ENCODE results near the gene DNAJB12. TPM values are rescaled to one million over a fixed set of nuclear protein-coding genes. Genes with fewer than 3 reads are reported as not detected.
A peak's percentile ranks its signal among the peaks of the same experiment; 100 is the strongest.

DNAJB12 gene
- total and polyA plus RNA-seq, 10 of the 15 experiments (the other 5 are each of a cell fraction or from before 2014, with no cell fraction given), result 4.6 to 31.6 (median 18.8) TPM

GRCh38 chr10:72334825-72335393 lies 19.8 kb downstream of the DNAJB12 start:
- ChIA-PET SMC1A (ENCODE audit: uncharacterized antibody, unreplicated experiment) (interaction anchor here (0.9 to 9.7 kb wide), 15 partner anchors 14 to 350 kb away, joined by 3 to 168 read pairs (median 17); partner anchors contain the start of genes ASCC1 and DDIT4), POLR2A (interaction anchor here (0.5 to 8.0 kb wide), 15 partner anchors 14 to 761 kb away, joined by 3 to 120 read pairs (median 6); partner anchors contain the start of genes ASCC1 and DDIT4), RAD21 (ENCODE audit: unreplicated experiment) (interaction anchor here (1.0 to 11.6 kb wide), 21 partner anchors 15 to 564 kb away, joined by 3 to 170 read pairs (median 12); partner anchors contain the start of genes ANAPC16, ASCC1 and DDIT4), CTCF (interaction anchor here (1.0 to 16.6 kb wide), 21 partner anchors 8 to 498 kb away, joined by 3 to 275 read pairs (median 6); partner anchors contain the start of genes ANAPC16, ASCC1 and DDIT4)
- intact Hi-C loops (cut with micrococcal nuclease; ENCODE audit: unreplicated experiment) (loop anchor here (1.0 to 2.0 kb wide), 7 partner anchors 15 to 202 kb away; partner anchors contain the start of gene DDIT4), in situ Hi-C loops (cut with MboI) (loop anchor here (5.0 to 10.0 kb wide), 4 partner anchors 108 to 440 kb away; no protein-coding TSS in a partner anchor)
- peak; percentile 95 for DNase-seq (ENCODE audit: low read depth, low spot score)
- Histone ChIP-seq H3K27ac (ENCODE audit: control insufficient read depth, insufficient read depth) (peak overlapping the region; percentile 93), H2AFZ (ENCODE audit: control insufficient read depth, low read depth, low read length) (peak overlapping the region; percentile 46; the same call in 1 of the 2 replicates), H3K36me3 (ENCODE audit: control insufficient read depth in 2 of 2, insufficient read depth in 2 of 2, low read length in 1 of 2) (peaks cover 15 to 22% of the 10 kb centered on the region in 2 experiments; a peak in 3 of 4 replicates), H3K4me1 (ENCODE audit: control insufficient read depth, insufficient read depth, low read length) (peaks cover 66% of the 10 kb centered on the region), H4K20me1 (ENCODE audit: control insufficient read depth, insufficient read depth) (no peaks in the 10 kb centered on the region), H3K27me3 (replicated peaks in 1 of 2; ENCODE audit: control insufficient read depth in 2 of 2, insufficient read depth in 2 of 2, low read length in 1 of 2) (no peaks in the 10 kb centered on the region), H3K9ac (ENCODE audit: control insufficient read depth, insufficient read depth, low read length) (peak overlapping the region; percentile 69), H3K79me2 (ENCODE audit: control insufficient read depth, insufficient read depth, low read length) (no peaks in the 10 kb centered on the region; the same call in 1 of the 2 replicates), H3K4me2 (ENCODE audit: control insufficient read depth, insufficient read depth) (peak overlapping the region; percentile 70), H3K9me3 (replicated peaks; ENCODE audit: control insufficient read depth, insufficient read depth, low read length) (no peaks in the 10 kb centered on the region), H3K4me3 (peak overlapping the region; percentile 8; the same call in 1 of the 2 replicates)
- FAIRE-seq, result peak; percentile 23
- no TSS peak for BruUV-seq (replicated peaks)
- ATAC-seq, result peak; percentile 74
- under 1% methylated on average over 16 of the region's 16 CpGs for WGBS (ENCODE audit: insufficient coverage, insufficient replicate concordance, low lambda C conversion rate, missing lambda C conversion rate)
- no peak for TF ChIP-seq FOXK2 (IDR thresholded peaks at IDR 0.05)
- TF ChIP-seq CBX5 (IDR thresholded peaks at IDR 0.05; ENCODE audit: low read depth), result no peak
- TF ChIP-seq NFYB (IDR thresholded peaks at IDR 0.05; ENCODE audit: insufficient read depth, low read depth, low read length), result no peak
- no peak for TF ChIP-seq BCLAF1 (IDR thresholded peaks at IDR 0.05)
- no peak for TF ChIP-seq SREBF2 (IDR thresholded peaks at IDR 0.05; ENCODE audit: low read length)
- peak; percentile 58; the same call in 1 of the 2 replicates for TF ChIP-seq POLR2AphosphoS5 (IDR thresholded peaks at IDR 0.05; ENCODE audit: low read length)
- peak; percentile 94 for TF ChIP-seq CBFB (IDR thresholded peaks at IDR 0.05; ENCODE audit: low read depth)
- peak; percentile 73 for TF ChIP-seq BCL11A (IDR thresholded peaks at IDR 0.05; ENCODE audit: low read depth, low read length)
- TF ChIP-seq MAX (IDR thresholded peaks at IDR 0.05; ENCODE audit: low read depth, low read length), result no peak
- no peak for TF ChIP-seq CHD4 (IDR thresholded peaks at IDR 0.05)
- peak; percentile 39; the same call in 1 of the 2 replicates for TF ChIP-seq SMC3 (IDR thresholded peaks at IDR 0.05; ENCODE audit: borderline replicate concordance, low read length)
- TF ChIP-seq SKIL (IDR thresholded peaks at IDR 0.05; ENCODE audit: low read depth, poor library complexity, severe bottlenecking), result peak; percentile 76
- peak; percentile 73 for TF ChIP-seq CREM (IDR thresholded peaks at IDR 0.05; ENCODE audit: low read depth)
- TF ChIP-seq PAX5 (IDR thresholded peaks at IDR 0.05; ENCODE audit: borderline replicate concordance, low read depth, low read length), result peak; percentile 98
- peak; percentile 60 for TF ChIP-seq MYC (IDR thresholded peaks at IDR 0.05; ENCODE audit: insufficient read depth, insufficient read length, insufficient replicate concordance, low read length, severe bottlenecking)
- peak; percentile 92 for TF ChIP-seq CHD2 (IDR thresholded peaks at IDR 0.05; ENCODE audit: borderline replicate concordance, low read depth, low read length)
- peak; percentile 59; the same call in 1 of the 2 replicates for TF ChIP-seq IRF4 (IDR thresholded peaks at IDR 0.05; ENCODE audit: low read depth, low read length)

All from GM12878 (cell line).